NCI-H2107 treated with DMSO at 0.1 percent for 48 hours (cell line): ENCODE data around the gene TTC8.
A peak's percentile ranks its signal among the peaks of the same experiment; 100 is the strongest.
"Not testable (repeated sequence)": the region's sequence is repeated elsewhere in the genome, so short reads cannot be mapped to it uniquely, and the experiment has no call there.

ENCODE experiments used
- DNase-seq: peaks from one replicate; lab custom pipeline; 2025; ENCODE audit not compliant: unreplicated experiment; lab: John Stamatoyannopoulos, UW

The TTC8 gene

DNA sequence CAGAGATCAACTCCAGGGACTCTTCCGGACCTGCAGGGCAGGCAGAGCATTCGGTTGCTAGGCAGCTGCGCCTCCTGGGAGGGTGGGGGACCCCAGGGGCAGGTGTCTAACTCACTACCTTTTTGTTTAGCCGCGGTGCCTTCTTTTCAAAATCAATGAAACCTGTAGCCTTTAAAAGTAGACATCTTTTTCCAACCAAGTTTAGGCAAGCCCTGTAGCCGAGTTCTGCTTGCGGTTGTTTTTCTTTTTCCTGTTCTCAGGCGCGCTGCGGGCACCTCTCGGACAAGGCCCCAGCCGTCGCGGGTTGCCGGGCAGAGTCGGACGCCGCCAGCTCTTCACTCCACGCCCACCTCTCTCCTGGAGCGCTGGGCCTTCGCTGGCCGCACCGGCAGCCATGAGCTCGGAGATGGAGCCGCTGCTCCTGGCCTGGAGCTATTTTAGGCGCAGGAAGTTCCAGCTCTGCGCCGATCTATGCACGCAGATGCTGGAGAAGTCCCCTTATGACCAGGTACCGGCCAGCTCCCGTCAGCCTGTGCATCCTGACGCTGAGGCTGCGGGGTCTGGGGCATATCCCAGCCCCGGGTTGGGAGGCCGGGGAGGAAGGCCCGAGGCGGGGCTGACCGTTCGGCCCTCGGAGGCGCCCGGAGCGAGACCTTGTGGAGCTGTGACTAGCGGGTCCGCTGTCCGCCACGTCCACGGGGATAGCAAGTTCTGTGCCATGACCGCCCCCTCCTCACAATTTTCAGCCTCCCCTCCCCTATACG lies at the start of gene TTC8:
TSS of gene TTC8 (plus strand) at position 338 of the 764 bp plus-strand sequence. CDS start at position 395, 57 bp downstream.
- peak; percentile 97 for DNase-seq

DNA sequence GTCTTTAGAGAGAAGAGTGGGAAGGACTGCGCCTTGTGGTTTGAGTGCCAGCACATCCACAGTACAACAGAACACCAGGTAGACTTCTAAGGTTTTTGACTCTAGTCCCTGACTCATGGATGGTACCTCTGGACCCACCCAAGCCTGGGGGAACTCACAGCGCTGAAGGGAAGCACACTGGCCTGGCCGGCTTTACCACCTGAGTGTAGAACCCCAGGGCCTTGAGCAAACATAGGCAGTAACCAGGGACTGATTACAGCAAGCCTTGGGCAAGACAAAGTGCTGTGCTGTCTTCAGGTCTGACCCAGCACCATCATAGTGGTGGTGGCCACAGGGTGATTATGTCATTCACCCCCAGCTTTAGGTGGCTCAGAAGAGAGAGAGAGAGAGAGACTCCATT lies 48.9 kb upstream of the TTC8 start:
- DNase-seq: no peak

DNA sequence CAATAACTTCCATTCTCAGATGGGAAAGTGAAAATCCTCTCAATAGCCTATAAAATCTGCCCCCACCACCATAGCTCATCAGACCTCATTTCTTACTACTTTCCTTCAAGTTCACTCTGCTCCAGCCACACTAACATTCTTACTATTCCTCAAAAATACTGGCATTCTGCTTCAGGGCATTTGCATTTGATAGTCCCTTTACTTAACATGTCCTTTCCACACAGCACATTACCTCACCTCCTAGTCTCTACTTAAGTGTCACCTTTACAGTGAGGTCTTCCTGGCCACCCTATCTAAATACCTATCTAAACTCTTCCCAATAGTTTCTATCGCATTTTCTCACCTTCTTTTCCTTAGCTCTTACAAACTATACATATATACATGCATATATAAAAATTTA lies 38.5 kb upstream of the TTC8 start:
- no peak for DNase-seq

- no peak for DNase-seq
These were observed 37.7 kb upstream of the TTC8 start for GRCh38 chr14:88786715-88787114.

GRCh38 chr14:88789573-88789972 lies 34.9 kb upstream of the TTC8 start:
- DNase-seq: not testable (repeated sequence)

- DNase-seq: no peak
These were observed 33.8 kb upstream of the TTC8 start for GRCh38 chr14:88790501-88791251.

DNA sequence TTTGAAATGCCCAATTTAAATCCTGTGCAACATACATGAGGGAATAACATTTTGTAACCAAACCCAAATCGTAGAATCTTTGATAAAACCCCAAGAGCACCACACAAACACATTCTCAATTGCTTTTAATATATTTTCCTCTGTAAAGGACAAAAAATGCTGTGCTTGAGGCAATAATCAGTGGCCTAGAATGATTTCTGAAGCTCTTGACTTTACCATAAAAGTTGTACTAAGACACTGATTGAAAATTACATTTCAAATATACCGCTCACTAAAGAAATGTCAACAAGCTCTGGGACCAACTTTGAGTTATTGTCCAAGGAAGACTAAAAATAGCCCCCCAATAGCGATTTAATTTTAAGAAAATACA lies 33.2 kb upstream of the TTC8 start:
- DNase-seq: no peak

DNA sequence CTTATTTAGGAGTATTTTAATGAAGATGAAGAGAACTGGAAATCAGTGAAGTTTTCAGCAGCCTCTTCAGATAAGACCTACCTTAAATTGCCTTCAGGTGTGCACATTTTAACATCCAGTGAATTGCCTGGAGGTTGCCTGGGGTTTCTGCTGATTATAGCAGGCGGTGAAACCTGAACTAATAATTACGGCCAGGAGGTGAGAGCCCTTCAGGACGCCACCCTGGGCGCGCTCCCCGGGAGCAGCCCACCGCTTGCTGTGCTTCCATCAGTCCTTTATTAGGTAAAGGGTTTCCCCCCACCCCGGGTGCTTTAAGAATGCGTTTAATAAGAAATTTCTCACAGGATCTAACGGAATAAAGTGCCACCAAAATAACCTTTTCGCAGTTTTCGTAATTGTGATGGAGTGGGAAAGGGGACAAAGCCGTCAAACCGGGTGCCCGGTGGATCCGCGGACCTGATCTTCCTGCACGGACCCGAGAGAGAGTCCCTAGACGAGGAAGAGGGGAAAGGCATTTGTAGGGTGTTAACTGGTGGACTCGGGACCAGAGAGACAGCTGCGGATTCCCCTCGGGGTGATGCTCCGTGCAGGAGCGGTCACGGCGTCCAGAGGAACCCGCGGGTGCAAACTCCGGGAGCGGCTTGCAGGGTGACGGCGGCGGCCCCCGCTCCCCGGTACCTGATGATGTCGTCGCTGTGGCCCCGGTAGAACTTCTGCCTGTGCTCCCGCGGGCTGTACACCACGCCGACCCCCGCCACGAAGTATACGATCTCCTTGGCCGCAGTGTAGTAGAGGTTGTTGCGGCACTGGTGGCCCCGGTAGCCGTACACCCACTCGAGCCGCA lies 32.6 kb upstream of the TTC8 start:
- DNase-seq: peak; percentile 94

DNA sequence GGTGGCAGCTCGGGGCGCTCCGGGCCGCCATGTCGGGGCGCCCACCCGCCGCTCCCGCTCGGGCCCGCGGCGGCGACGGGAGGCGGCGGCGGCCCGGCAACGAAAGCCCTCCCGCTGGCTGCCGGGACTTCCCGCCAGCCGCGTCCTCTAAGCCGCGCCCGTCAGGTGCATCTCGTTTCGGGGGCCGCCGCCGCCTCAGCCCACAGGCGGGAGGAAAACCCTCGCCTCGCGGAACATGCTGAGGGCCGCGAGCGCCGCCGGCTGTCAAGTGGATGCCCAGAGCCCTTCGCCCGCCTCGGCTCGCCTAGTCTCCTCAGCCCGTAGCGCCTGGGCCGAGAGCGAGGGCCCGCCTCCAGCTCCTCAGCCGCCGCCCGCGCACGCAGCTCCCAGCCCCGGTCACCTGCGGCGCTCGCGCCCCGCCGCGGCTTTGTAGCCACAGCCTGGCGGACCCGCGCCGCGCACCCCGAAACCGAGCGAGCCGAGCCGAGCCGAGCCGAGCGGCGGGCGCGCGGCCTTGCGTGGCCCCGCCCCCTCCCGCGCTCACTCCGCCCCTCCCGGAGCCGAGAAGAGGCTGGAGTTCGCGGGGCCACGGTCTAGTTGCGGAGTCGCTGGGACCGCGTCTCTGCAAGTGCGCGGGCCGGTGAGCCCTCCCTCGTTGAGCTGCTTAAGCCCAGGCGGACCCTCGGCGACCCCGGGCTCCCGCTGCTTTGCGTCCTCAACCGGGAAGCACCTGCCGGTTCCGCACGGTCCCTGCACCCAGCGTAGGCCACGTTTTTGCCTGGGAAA lies 31.8 kb upstream of the TTC8 start, which contains the start of gene EML5:
TSS of gene EML5 (minus strand) at position 481 of the 786 bp plus-strand sequence. CDS start at position 31, 450 bp downstream.
- DNase-seq: peak; percentile 77

- DNase-seq: no peak
These were observed 31.2 kb upstream of the TTC8 start for GRCh38 chr14:88793259-88793625.

DNA sequence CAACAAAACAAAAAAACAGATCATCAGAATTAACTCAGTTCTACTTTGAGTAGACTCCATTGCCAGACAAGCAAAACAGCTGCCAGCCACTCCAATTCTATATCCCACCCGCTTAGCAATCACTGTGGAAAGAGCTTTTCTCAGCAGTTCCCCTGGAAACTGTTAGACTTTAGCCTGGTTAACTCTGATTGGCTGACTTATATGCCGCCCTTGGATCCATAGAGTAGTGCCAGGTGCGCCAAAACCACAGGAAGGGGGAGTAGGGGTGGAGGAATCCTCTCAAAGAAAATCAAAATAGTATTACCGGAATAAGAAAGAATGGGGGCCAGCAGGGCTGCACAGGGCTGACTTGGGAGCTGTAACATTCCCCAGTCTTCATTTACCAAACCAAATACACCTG lies 26.3 kb upstream of the TTC8 start:
- peak; percentile 95 for DNase-seq

- no peak for DNase-seq
These were observed 24.9 kb upstream of the TTC8 start for GRCh38 chr14:88799522-88799921.

- no peak for DNase-seq
These were observed 21.9 kb upstream of the TTC8 start for GRCh38 chr14:88802596-88802995.

DNA sequence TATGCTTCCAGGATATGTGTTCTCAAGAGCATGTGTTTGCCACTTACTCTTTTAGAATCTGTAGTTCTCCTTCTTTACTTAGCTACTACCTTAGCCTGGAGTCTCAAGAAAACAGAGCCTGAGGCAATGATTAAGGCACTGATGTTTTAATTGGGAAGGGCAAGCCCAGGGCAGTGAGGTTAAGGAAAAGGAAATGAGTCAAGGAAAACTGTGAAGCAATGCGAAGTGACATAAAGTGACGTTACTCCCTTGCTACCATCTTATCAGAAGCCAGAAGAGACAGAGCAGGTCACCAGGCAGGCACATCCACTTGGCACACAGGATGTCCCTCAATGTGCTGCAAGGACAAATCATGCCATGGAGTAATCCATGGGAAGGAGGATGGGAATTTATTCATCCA lies 20.4 kb upstream of the TTC8 start:
- no peak for DNase-seq

DNA sequence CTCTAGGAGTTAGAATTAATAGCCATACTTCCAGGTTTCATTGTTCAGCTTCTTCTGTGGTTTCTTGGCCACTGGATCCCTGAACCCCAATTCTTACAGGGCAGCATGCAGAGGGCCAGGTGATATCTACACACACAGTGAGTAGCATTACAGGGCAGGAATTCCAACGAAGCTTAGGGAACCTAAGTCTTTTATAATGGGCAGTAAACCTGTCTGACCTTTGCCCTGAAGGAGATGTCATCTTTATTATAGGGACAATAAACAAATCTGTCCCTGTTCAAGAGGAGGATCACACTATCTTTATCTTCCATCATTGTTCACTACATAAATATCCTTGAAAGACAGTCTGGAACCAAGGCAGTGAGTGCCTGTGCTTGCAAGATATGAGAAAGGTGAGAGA lies 20.0 kb upstream of the TTC8 start:
- DNase-seq: no peak

GRCh38 chr14:88808359-88808758 lies 16.1 kb upstream of the TTC8 start:
- DNase-seq: no peak

DNA sequence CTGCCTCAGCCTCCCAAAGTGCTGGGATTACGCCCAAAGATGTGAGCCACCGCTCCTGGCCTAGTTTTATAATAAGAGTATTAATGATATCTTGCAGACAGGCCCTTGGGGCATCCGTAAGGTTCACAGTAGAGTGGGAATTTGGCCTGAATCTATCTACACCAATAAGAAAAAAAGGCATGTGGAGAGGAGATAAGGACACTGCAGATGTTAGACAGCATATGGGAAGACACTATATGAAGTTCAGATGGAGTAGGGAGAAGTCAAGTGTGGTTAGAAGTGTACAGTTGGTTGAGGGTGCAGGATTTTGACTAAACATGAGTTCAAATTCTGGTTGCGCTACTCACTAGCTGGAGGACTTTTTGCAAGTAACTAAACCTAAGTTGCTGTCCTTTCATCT lies 8.5 kb upstream of the TTC8 start:
- DNase-seq: no peak

DNA sequence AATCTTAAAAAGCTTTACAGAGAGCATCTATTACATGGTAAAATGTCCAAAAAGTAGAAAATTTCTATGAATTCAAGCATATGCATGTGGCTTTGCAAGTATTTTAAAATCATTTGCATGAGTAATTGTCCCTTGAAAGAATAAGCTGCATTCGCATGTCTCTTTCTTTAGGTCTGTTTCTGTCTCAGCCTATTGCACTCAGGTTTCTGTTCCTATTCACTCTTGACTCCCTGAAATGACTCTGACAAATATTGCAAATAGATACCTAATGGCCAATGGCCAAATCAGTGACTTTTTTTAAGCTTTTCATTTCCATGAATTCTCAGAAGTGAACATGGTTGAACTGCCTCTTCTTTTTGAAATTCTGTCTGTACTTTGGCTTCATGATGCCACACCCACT lies 6.4 kb upstream of the TTC8 start:
- no peak for DNase-seq

- DNase-seq: not testable (repeated sequence)
These were observed 4.8 kb upstream of the TTC8 start for GRCh38 chr14:88819674-88820073.

- DNase-seq: no peak
These were observed 3.1 kb upstream of the TTC8 start for GRCh38 chr14:88821378-88821777.

DNA sequence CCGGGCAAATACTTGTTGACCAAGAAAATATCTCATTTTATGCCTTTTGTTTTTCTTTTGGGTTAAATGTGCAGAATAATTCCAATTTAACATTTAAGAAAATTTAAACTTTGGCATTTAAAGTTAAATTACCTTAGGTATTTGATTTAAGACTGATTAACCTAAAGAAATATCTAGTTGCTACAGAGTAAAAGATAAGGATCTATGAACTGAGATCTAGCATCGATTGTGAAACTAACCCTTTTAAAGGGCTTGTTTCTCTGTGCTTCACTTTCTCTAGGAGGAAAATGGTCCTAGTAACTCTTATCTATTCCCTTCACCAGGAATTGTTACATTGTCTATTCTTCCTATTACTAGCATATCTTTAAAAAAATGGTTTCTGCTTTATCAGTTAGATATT lies 2.6 kb upstream of the TTC8 start:
- DNase-seq: no peak
